Endometrial microvascular endothelial cells (primary cell): ENCODE data around the gene GRAPL. TPM values are rescaled to one million over a fixed set of nuclear protein-coding genes. Genes with fewer than 3 reads are reported as not detected.
"Not testable (repeated sequence)": the region's sequence is repeated elsewhere in the genome, so short reads cannot be mapped to it uniquely, and the experiment has no call there.

Experiments used
- in situ Hi-C: cut with HindIII; loops from 2 replicates; pipeline ENCODE4 v1.10.0; 2017; ENCODE audit warnings: low sequenced_read_pairs, low pct_unique_long_range_greater_than_20kb; ENCODE audit errors: inconsistent ontology term
- total RNA-seq: library from RNA; depleted of rRNA; stranded (reverse); fragments of >200 nt; gene quantifications from one replicate; pipeline ENCODE4 v1.2.3, GENCODE V29; 2015; ENCODE audit errors: inconsistent ontology term

Gene GRAPL
- total RNA-seq, 1 donor from 2014 or later = 3.5 TPM

DNA sequence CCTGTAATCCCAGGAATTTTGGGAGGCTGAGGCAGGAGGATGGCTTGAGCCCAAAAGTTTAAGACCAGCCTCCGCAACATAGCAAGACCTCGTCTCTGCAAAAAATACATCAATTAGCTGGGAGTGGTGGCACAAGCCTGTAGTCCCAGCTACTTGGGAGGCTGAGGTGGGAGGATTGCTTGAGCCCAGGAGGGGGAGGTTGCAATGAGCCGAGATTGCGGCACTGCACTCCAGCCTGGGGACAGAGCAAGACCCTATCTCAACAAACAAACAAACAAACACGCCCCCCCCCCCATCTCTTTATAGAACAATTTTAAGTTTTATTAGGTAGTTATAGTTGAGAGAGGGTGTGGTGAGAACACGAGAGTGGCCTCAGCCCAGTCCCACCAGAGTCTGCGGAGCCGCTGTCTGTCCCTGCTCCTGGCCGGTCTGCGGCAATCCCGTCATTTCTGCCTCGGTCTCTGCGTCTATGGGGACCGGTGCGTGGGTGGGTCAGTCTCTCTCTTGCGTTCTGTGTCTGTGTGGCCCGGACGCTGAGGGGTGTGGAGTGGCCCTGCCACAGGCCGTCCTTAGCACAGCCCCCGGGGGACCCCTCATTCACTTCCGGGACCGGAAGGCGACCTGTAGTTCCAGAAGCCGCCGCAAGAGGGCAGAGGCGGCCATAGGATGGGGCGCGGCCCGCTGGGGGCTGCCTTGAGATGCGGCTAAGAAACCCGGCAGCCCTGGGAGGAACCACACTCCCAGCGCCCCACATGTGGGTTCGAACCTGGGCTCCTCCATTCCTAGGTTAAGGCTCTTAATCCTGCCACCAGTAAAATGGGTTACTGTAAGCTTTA, 53.9 kb downstream of the GRAPL start:
- in situ Hi-C loops = not testable (repeated sequence)

DNA sequence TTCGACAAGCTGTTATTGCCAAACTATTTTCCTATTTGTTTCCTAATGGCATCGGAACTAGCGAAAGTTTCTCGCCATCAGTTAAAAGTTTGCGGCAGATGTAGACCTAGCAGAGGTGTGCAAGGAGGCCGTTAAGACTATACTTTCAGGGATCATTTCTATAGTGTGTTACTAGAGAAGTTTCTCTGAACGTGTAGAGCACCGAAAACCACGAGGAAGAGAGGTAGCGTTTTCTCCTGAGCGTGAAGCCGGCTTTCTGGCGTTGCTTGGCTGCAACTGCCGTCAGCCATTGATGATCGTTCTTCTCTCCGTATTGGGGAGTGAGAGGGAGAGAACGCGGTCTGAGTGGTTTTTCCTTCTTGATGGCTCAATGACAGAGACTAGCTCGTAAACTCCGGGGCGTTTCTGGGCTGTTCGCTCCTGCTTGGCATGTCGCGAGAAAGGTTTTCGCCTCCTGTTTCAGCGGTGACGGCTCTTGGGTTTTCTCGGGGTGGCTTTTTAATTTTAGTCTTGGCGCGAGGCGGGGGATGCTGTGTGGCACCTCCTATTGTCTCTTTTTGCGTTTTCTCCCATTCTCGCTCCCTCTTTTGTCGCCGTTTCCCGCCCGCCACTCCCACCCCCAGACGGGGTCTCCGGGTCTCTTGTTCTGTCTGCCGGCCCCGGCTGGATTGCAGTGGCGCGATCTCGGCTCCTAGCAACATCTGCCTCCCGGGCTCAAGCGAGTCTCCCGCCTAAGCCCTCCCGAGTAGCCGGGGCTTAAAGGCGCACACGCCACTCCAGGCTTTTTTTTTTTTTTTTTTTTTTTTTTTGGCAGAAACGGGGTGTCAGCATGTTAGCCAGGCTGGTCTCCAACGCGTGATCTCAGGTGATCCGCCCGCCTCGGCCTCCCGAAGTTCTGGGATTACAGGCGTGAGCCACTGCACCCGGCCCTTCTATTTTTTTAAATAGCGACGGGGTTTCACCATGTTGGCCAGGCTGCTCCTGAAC, 60.8 kb downstream of the GRAPL start:
- in situ Hi-C loops = not testable (repeated sequence)

DNA sequence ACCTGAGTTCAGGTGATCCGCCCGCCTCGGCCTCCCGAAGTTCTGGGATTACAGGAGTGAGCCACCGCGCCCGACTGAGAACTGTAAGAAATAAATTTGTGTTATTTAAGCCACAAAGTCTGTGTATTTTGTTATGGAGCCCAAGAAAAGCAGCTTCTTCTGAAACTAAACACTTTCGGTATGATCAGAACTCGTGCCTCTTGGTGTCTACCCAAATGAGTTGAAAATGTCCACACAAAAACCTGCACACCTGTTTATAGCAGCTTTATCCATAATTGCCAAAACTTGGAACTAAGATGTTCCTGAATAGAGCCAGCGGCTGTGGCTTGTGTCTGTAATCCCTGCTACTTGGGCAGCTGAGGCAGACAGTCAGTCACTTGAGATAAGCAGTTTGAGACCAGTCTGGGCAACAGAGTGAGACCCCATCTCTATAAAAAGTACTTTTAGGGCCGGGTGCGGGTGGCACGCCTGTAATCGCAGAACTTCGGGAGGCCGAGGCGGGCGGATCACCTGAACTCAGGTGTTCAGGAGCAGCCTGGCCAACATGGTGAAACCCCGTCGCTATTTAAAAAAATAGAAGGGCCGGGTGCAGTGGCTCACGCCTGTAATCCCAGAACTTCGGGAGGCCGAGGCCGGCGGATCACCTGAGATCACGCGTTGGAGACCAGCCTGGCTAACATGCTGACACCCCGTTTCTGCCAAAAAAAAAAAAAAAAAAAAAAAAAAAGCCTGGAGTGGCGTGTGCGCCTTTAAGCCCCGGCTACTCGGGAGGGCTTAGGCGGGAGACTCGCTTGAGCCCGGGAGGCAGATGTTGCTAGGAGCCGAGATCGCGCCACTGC, 61.7 kb downstream of the GRAPL start:
- in situ Hi-C loops = not testable (repeated sequence)

DNA sequence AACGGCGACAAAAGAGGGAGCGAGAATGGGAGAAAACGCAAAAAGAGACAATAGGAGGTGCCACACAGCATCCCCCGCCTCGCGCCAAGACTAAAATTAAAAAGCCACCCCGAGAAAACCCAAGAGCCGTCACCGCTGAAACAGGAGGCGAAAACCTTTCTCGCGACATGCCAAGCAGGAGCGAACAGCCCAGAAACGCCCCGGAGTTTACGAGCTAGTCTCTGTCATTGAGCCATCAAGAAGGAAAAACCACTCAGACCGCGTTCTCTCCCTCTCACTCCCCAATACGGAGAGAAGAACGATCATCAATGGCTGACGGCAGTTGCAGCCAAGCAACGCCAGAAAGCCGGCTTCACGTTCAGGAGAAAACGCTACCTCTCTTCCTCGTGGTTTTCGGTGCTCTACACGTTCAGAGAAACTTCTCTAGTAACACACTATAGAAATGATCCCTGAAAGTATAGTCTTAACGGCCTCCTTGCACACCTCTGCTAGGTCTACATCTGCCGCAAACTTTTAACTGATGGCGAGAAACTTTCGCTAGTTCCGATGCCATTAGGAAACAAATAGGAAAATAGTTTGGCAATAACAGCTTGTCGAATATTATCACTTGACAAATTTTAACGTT, 62.5 kb downstream of the GRAPL start:
- in situ Hi-C loops = not testable (repeated sequence)

DNA sequence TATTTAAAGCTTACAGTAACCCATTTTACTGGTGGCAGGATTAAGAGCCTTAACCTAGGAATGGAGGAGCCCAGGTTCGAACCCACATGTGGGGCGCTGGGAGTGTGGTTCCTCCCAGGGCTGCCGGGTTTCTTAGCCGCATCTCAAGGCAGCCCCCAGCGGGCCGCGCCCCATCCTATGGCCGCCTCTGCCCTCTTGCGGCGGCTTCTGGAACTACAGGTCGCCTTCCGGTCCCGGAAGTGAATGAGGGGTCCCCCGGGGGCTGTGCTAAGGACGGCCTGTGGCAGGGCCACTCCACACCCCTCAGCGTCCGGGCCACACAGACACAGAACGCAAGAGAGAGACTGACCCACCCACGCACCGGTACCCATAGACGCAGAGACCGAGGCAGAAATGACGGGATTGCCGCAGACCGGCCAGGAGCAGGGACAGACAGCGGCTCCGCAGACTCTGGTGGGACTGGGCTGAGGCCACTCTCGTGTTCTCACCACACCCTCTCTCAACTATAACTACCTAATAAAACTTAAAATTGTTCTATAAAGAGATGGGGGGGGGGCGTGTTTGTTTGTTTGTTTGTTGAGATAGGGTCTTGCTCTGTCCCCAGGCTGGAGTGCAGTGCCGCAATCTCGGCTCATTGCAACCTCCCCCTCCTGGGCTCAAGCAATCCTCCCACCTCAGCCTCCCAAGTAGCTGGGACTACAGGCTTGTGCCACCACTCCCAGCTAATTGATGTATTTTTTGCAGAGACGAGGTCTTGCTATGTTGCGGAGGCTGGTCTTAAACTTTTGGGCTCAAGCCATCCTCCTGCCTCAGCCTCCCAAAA, 69.2 kb downstream of the GRAPL start:
- in situ Hi-C loops = not testable (repeated sequence)

DNA sequence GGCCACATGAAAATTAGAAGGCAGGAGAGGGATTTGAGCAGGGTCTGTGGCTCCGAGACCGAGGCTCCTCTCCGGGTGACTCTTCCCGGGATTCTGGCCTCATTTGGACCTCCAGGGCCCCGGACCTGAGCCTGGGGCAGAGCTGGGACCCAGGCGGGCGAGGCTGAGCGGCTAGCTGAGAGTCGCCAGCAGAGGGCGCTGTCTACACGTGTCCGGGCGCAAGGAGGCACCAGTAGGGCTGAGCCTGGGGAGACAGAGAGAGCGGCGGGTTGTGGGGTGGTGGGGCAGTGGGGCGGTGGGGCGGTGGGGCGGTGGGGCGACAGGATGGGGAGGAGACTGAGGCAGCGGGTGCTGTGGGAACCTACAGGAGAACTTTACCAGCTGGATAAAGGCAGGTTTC, 75.1 kb downstream of the GRAPL start:
- in situ Hi-C loops = not testable (repeated sequence)

DNA sequence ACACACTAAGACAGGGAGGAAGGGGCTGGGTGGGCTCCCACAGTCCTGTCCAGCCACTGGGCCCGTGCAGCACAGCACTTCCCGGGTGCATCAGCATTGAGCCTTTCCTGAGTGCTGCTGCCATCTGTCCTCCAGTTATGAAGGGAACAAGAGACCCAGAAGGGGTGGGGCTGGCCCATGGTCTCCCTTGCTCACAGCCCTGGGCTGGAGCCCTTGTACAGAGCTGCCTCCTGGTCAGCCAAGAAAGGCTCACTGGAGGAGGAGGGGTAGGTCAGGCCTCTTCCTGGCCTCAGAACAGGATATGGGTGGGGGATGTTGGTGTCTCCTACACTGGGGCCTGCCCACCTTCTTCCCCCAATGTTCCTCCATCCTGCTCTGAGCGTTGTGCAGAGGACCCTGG, 76.0 kb downstream of the GRAPL start:
- in situ Hi-C loops = not testable (repeated sequence)

Other genes starting within 250 kb of the GRAPL start
- gene SLC5A10, start 175.4 kb upstream of the GRAPL start, total RNA-seq = not detected
- gene FAM83G, start 122.8 kb upstream of the GRAPL start, total RNA-seq = 21.7 TPM
- 36.1 TPM for gene GRAP, start 80.6 kb upstream of the GRAPL start, total RNA-seq
- gene EPN2, start 109.8 kb downstream of the GRAPL start, total RNA-seq = 19.8 TPM
- 32.9 TPM for gene B9D1, start 235.1 kb downstream of the GRAPL start, total RNA-seq